Natural killer cell (primary cell): ENCODE measurements around the gene PRR20G. TPM values are rescaled to one million over a fixed set of nuclear protein-coding genes. Genes with fewer than 3 reads are reported as not detected.

Source experiments
- ATAC-seq, 3 donors: fragments of 150-1000 bp in 2 of 3; fragments of 200-7000 bp in 1 of 3; cut with Tn5 transposase; 1 replicate in 1 of 3; 2 replicates in 2 of 3; pipeline ENCODE4 v1.10.0; 2021; ENCODE audit warnings: mild to moderate bottlenecking in 2 of 3, moderate library complexity in 2 of 3
- DNase-seq, 2 donors: peaks; one replicate each; pipeline versions ENCODE4 v3.0.0 to v3.0.0-alpha.2; 2013 to 2021; ENCODE audit warnings: mixed read lengths in 1 of 2
- H3K27ac ChIP-seq: one replicate; pipeline ENCODE4 v1.5.1; 2013; ENCODE audit warnings: mild to moderate bottlenecking, low read length
- H3K27me3 ChIP-seq: one replicate; pipeline ENCODE4 v1.6.1; 2013; ENCODE audit warnings: low read length; ENCODE audit not compliant: control insufficient read depth, insufficient read depth
- H3K36me3 ChIP-seq: one replicate; pipeline ENCODE4 v1.6.1; 2013; ENCODE audit warnings: low read length; ENCODE audit not compliant: control insufficient read depth, insufficient read depth
- H3K4me1 ChIP-seq: one replicate; pipeline ENCODE4 v1.6.1; 2013; ENCODE audit warnings: low read length; ENCODE audit not compliant: control insufficient read depth, insufficient read depth
- H3K4me3 ChIP-seq: one replicate; pipeline ENCODE4 v1.5.1; 2013; ENCODE audit warnings: low read length
- H3K9me3 ChIP-seq: one replicate; pipeline ENCODE4 v1.6.1; 2013; ENCODE audit warnings: low read length; ENCODE audit not compliant: control insufficient read depth, insufficient read depth
- H3K27ac Mint-ChIP-seq, 2 donors: one replicate each; pipeline ENCODE4 v1.8.0; 2022; ENCODE audit warnings: mild to moderate bottlenecking in 2 of 2, mixed read lengths in 2 of 2, moderate library complexity in 1 of 2
- H3K27me3 Mint-ChIP-seq, 2 donors: one replicate each; pipeline ENCODE4 v1.8.0; 2022; ENCODE audit warnings: low read depth in 2 of 2, mixed read lengths in 2 of 2
- H3K36me3 Mint-ChIP-seq: one replicate; pipeline ENCODE4 v1.8.0; 2022; ENCODE audit warnings: mixed read lengths
- H3K4me1 Mint-ChIP-seq, 2 donors: one replicate each; pipeline ENCODE4 v1.8.0; 2022; ENCODE audit warnings: mixed read lengths in 2 of 2
- H3K4me3 Mint-ChIP-seq: one replicate; pipeline ENCODE4 v1.8.0; 2022; ENCODE audit warnings: mild to moderate bottlenecking, moderate library complexity, mixed read lengths
- H3K9me3 Mint-ChIP-seq, 2 donors: one replicate each; pipeline ENCODE4 v1.8.0; 2022; ENCODE audit warnings: mixed read lengths in 2 of 2
- CTCF ChIP-seq: fragments of 200-600 bp; IDR thresholded peaks from one replicate; pipeline ENCODE4 v1.8.0; 2022; ENCODE audit warnings: antibody characterized with exemption
- WGBS: methylation state at CpG from one replicate; pipeline ENCODE4 v1.1.7; 2013; ENCODE audit warnings: missing lambda C conversion rate; ENCODE audit not compliant: insufficient coverage; 5-methylcytosine and 5-hydroxymethylcytosine counted together
- intact Hi-C: fragments of 100-400 bp; cut with micrococcal nuclease; formaldehyde crosslinking; loops from one replicate; pipeline ENCODE4 v1.14.2; 2022
- total RNA-seq, 4 donors: library from RNA; stranded (reverse); fragments of 120-200 nt in 1 of 4; gene quantifications; one replicate each; pipeline versions ENCODE4 v1.2.3 to v1.2.4, GENCODE V29; 2013 to 2022

The PRR20G gene
- total RNA-seq, 3 donors from 2014 or later (not counting 1 experiment from before 2014, with no cell fraction given), result not detected

- DNase-seq (no peak), ATAC-seq (no peak)
- Histone ChIP-seq H3K4me1 (no peaks in the 10 kb centered on the region), H3K9me3 (no peaks in the 10 kb centered on the region), H3K27me3 (no peaks in the 10 kb centered on the region), H3K36me3 (no peaks in the 10 kb centered on the region), H3K27ac (no peak overlapping the region), H3K4me3 (no peak overlapping the region)
- intact Hi-C loops, result no loop called here
- 100% methylated on average over 1 of the region's 4 CpGs for WGBS
- H3K4me3 Mint-ChIP-seq, result no peak overlapping the region
- H3K27me3 Mint-ChIP-seq, result peaks cover 3 to 8% of the 10 kb centered on the region in 2 donors
- peaks cover 0 to 2% of the 10 kb centered on the region in 2 donors for H3K9me3 Mint-ChIP-seq
- no peak overlapping the region for H3K27ac Mint-ChIP-seq
- TF ChIP-seq CTCF, result no peak
- H3K36me3 Mint-ChIP-seq, result no peaks in the 10 kb centered on the region
- H3K4me1 Mint-ChIP-seq, result no peaks in the 10 kb centered on the region
These were observed 2.1 kb upstream of the PRR20G start for GRCh38 chr3:127289706-127290575.

- Histone ChIP-seq H3K36me3 (no peaks in the 10 kb centered on the region), H3K4me1 (no peaks in the 10 kb centered on the region), H3K27me3 (no peaks in the 10 kb centered on the region), H3K9me3 (no peaks in the 10 kb centered on the region), H3K27ac (no peak overlapping the region), H3K4me3 (no peak overlapping the region)
- 91% methylated on average over 22 of the region's 23 CpGs for WGBS
- H3K9me3 Mint-ChIP-seq, result peaks cover 0 to 2% of the 10 kb centered on the region in 2 donors
- peaks cover 3 to 8% of the 10 kb centered on the region in 2 donors for H3K27me3 Mint-ChIP-seq
- intact Hi-C loops, result no loop called here
- no peak overlapping the region for H3K27ac Mint-ChIP-seq
- H3K4me3 Mint-ChIP-seq, result no peak overlapping the region
- TF ChIP-seq CTCF, result no peak
- no peaks in the 10 kb centered on the region for H3K36me3 Mint-ChIP-seq
- DNase-seq, result no peak
- no peaks in the 10 kb centered on the region for H3K4me1 Mint-ChIP-seq
- no peak for ATAC-seq
These were observed 1.3 kb upstream of the PRR20G start for GRCh38 chr3:127288921-127289705.

GRCh38 chr3:127288343-127288742, 497 bp upstream of the PRR20G start:
- Mint-ChIP-seq H3K27me3 (peaks cover 3 to 8% of the 10 kb centered on the region in 2 donors), H3K36me3 (no peaks in the 10 kb centered on the region), H3K4me3 (no peak overlapping the region), H3K27ac (no peak overlapping the region), H3K4me1 (no peaks in the 10 kb centered on the region), H3K9me3 (peaks cover 0 to 2% of the 10 kb centered on the region in 2 donors)
- TF ChIP-seq CTCF, result no peak
- WGBS, result 93% methylated on average over 17 of the region's 17 CpGs
- no peak for DNase-seq
- ATAC-seq, result no peak
- H3K4me3 ChIP-seq, result no peak overlapping the region
- no peaks in the 10 kb centered on the region for H3K4me1 ChIP-seq
- no peaks in the 10 kb centered on the region for H3K9me3 ChIP-seq
- no peaks in the 10 kb centered on the region for H3K36me3 ChIP-seq
- intact Hi-C loops, result no loop called here
- H3K27ac ChIP-seq, result no peak overlapping the region
- H3K27me3 ChIP-seq, result no peaks in the 10 kb centered on the region
